NCI-H2081 treated with DMSO at 0.1 percent for 48 hours (cell line): ENCODE measurements around the gene STK11.

Experiments used
- DNase-seq: peaks from one replicate; lab custom pipeline; 2025; lab: John Stamatoyannopoulos, UW

STK11 gene

DNA sequence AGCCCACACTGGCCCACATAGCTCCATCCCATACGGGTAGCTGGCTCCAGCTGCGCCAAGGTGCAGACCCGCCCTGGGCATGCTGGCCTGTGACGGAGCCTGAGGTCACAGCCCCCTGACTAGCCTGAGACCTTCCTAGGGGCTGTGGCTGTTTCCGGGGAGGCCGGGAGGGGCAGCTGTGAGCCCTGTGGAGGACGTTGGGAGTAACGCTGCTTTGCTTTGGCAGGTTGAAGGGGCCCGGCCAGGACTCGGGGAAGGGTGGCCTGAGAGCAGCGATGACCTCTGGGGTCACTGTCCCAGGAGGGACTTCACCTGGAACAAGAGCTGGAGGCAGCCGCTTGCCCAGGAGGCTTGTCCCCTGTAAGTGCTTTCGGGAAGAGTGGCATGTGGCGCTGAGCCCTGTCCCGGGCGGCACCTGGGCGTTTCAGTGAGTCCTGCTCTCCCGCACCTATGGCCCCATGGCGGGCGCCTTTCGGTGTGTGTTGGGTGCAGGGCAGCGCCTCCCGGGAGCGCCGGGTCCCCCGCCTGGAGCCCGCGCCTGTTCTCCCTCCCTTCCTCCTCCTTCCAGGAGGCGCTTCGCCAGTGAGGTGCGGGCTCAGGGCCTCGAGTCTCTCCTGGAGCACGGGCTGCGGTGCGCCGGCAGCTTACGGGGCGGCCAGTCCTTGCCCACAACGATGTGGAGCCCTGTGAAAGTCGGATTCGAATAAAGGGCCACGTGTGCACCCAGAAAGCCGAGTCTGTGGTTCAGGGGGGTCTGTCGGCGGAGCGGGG is 68.7 kb downstream of the STK11 start:
- no peak for DNase-seq

DNA sequence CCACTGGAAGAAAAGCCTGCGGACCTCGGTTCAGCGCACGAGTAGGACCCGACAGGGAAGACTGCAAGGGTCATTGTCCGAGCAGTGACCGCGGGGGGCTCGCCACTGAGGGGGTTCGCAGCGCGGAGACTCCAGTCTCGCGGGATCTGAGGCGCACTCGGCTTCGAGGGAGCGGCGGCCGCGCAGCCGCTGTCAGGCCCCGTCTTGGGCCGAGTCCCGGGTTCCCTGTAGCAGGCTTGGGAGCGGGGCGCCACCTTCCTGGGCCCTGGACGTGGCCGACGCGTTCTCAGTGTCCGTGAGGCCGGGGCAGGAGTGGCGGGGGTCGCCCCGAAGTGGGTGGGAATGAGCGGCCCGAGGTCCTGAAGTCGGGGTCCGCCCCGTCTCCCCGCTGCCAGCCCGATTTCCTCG is 69.3 kb downstream of the STK11 start:
- DNase-seq: no peak

DNA sequence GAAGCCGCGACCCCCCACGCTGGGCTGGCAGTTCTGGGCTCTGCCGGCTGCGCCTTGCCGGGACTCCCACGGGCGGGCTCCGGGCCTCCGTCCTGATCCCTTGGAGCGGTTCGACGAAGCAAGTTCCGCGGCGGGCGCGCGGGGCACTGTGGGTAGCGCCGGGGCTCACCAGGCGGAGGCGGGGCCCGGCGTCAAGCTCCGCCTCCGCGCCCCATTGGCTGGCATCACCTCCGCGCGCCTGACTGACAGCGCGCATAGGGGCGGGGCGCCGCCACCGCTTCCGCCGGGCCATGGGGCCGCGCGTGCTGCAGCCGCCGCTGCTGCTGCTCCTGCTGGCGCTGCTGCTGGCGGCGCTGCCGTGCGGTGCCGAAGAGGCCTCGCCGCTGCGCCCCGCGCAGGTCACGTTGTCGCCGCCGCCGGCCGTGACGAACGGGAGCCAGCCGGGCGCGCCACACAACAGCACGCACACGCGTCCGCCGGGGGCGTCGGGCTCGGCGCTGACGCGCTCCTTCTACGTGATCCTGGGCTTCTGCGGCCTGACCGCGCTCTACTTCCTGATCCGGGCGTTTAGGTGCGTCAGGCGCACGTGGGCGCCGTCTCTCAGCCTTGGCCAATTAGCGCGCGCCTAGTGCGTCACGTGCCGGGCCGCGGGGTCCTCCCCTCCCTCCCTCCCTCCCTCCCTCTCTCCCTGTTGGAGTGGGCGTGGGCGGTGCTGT is 69.8 kb downstream of the STK11 start, which contains the start of gene FAM174C:
FAM174C (plus strand) TSS at position 271 of the 716 bp plus-strand sequence; CDS start at position 291, 20 bp downstream.
- peak; percentile 57 for DNase-seq

DNA sequence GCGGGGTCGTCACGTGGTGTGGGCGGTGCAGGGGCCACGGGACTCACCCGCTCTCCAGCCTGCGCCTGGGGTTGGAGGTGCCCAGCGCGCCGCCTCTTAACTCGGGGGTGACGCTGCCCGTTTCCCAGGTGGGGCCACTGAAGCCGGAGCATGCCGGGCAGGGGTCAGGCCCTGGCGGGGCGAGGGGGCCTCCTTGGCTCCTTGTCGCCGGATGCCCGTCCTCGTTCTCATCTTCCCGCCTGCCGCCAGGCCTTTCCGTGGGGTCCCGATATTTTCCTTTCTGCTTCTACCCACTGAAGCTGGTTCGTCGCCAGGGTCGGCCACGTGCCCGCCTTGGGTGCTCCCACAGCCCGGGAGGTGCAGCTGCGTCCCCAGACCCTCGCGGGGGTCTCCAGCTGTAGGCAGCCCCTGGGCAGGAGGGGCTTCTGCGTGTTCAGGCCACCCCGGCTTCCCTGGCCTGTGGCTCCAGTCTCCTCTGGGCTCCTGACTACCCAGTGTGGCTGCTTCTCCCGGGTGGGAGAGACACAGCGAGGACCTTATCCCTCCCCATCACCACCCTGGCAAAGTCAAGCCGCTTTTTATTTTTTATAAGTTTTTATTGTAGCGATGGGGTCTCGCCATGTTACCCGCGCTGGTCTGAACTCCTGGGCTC is 70.5 kb downstream of the STK11 start:
- DNase-seq: no peak

DNA sequence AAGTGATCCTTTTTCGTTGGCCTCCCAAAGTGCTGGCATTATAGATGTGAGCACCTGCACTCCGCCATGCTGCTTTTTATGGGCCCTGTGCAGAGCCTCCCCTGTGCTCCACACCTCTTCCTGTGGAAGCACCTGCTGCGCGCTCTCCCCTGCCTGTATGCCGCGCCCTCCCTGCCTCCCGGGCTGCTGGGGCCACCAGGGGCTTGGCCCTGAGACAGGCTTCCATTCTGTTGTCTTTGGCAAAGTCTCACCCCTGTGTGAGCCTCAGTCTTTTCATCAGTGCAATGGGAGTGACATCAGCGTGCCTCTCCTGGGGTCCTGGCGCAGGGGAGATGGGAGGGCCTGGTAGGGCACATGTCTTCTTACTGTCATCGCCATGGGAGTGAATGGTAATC is 71.0 kb downstream of the STK11 start:
- no peak for DNase-seq

DNA sequence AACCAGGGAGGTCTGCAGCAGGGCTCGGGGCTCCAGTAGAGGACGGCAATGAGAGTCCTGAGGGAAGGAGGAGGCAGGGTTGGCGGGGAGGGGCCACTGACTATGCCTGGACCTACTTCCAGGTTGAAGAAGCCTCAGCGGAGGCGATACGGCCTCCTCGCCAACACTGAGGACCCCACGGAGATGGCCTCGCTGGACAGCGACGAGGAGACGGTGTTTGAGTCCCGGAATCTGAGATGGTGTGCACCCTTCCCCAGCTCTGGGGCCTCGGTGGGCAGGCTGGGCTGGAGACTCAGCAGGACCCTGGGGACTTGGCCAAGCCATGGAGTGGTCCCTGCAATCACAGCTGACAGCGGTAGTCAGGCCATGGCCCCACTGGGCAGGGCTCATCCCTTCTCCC is 71.5 kb downstream of the STK11 start:
- DNase-seq: no peak
